GM06990 (cell line): ENCODE results near the gene PIH1D1.

ENCODE experiments used
- DNase-seq: peaks from one replicate; pipeline ENCODE4 v3.0.0-alpha.2; 2011; ENCODE audit not compliant: insufficient read length; ENCODE audit errors: extremely low read depth
- H3K27me3 ChIP-seq: replicated peaks from 2 replicates; pipeline ENCODE4 v1.6.0; 2011; ENCODE audit warnings: low read length; ENCODE audit not compliant: control insufficient read depth, insufficient read depth
- H3K36me3 ChIP-seq: 2 replicates; pipeline ENCODE4 v1.5.1; 2011; ENCODE audit warnings: low read length; ENCODE audit not compliant: control insufficient read depth, insufficient read depth
- H3K4me3 ChIP-seq: replicated peaks from 2 replicates; pipeline ENCODE4 v1.5.1; 2011; ENCODE audit warnings: low read depth, mild to moderate bottlenecking, control low read depth, low read length
- CTCF ChIP-seq: IDR thresholded peaks from 2 replicates; pipeline ENCODE4 v1.5.1; 2011; ENCODE audit warnings: low read length, control low read depth, mild to moderate bottlenecking, inconsistent platforms; ENCODE audit not compliant: insufficient read depth, poor library complexity, severe bottlenecking

PIH1D1 gene

GRCh38 chr19:49436381-49437017 is 15.1 kb downstream of the PIH1D1 start:
- H3K36me3 ChIP-seq = no peaks in the 10 kb centered on the region
- DNase-seq = peak; percentile 72
- no peak for TF ChIP-seq CTCF
- H3K27me3 ChIP-seq = peaks cover 3% of the 10 kb centered on the region; the same call in 1 of the 2 replicates
- H3K4me3 ChIP-seq = no peak overlapping the region

- no peak overlapping the region for H3K4me3 ChIP-seq
- no peaks in the 10 kb centered on the region for H3K36me3 ChIP-seq
- no peak for DNase-seq
- H3K27me3 ChIP-seq = peaks cover 1% of the 10 kb centered on the region; the same call in 1 of the 2 replicates
- TF ChIP-seq CTCF = no peak
These were observed 15.9 kb downstream of the PIH1D1 start for GRCh38 chr19:49435670-49436069.

- Histone ChIP-seq H3K36me3 (no peaks in the 10 kb centered on the region), H3K4me3 (no peak overlapping the region), H3K27me3 (peaks cover 1% of the 10 kb centered on the region; the same call in 1 of the 2 replicates)
- no peak for DNase-seq
- no peak for TF ChIP-seq CTCF
These were observed 16.6 kb downstream of the PIH1D1 start for GRCh38 chr19:49434907-49435583.

GRCh38 chr19:49433240-49433901 is 18.2 kb downstream of the PIH1D1 start:
- DNase-seq = no peak
- no peak for TF ChIP-seq CTCF
- Histone ChIP-seq H3K4me3 (no peak overlapping the region), H3K36me3 (no peaks in the 10 kb centered on the region), H3K27me3 (peaks cover 1% of the 10 kb centered on the region)

GRCh38 chr19:49432141-49433073 is 19.2 kb downstream of the PIH1D1 start:
- Histone ChIP-seq H3K36me3 (no peaks in the 10 kb centered on the region), H3K4me3 (no peak overlapping the region), H3K27me3 (peaks cover 3% of the 10 kb centered on the region)
- no peak for TF ChIP-seq CTCF
- DNase-seq = no peak
